Measurements from ENCODE around the gene RPL14.
"Not testable (repeated sequence)": the region's sequence is repeated elsewhere in the genome, so short reads cannot be mapped to it uniquely, and the experiment has no call there.

The RPL14 gene

GRCh38 chr3:40456940-40457823 lies at the start of gene RPL14:
Gene RPL14 (plus strand): TSS chr3:40457339. CDS start chr3:40457472, 133 bp downstream.
- DNase-seq, result peak; percentile 97

DNA sequence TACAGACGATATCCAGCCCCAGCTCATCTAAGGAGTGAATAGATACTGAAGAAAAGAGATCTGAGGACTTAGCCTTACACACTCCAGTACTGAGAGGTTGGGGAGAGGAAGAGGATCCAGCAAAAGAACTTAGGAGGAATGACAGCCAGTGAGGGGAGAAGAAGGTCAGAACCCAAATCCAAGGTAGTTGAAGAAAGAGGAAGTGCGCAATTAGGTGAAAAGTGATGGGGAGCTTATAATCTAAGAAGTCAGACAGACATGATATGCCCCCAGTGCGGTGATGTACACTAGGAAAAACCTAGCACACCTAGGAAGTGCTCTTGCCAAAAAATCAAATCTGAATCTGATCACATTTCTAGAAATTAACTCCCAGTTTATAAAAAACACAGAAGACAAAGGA lies 49.5 kb upstream of the RPL14 start:
- DNase-seq, result no peak

DNA sequence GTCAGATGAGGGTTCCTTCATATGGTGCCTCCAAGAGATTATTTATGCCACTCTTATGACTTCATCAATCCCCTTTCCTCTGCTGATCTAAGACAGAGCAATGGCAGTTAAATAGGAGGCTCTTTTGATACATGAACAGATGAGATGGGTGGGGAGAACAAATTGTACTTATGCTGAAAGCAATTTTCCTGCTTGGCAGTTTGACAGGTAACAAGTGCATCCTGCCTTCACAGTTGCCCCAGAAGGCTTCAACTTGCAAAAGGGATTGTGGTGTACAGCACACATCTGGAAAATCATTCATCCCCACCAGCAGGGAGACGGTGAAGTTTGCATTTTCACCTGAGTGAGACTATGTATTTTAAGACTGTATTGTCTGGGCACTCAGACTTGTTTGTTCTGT lies 42.9 kb upstream of the RPL14 start:
- DNase-seq, result no peak

- DNase-seq, result no peak
Observed at GRCh38 chr3:40417845-40418543, 39.1 kb upstream of the RPL14 start.

GRCh38 chr3:40422861-40423260 lies 34.3 kb upstream of the RPL14 start:
- no peak for DNase-seq

- DNase-seq, result no peak
Observed at GRCh38 chr3:40427045-40427669, 30.0 kb upstream of the RPL14 start.

DNA sequence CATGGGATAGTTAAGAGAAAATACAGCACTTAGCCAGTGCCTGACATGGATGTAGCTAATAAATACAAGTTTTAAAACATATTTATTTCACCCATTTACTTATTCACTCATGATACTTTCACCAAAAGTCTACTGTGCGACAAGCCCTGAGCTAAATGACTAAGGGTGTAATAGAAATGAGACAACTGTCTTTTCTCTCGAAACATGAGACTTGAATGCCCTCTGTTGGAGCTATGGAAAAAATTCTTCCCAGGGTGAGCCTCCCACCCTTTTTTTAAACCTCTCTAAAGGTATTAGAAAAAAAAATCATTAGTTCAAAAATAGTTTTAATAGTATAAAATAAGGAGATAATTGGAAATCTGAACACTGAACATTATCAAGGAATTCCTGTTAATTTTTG lies 24.3 kb upstream of the RPL14 start:
- no peak for DNase-seq

GRCh38 chr3:40437889-40438288 lies 19.2 kb upstream of the RPL14 start:
- DNase-seq, result no peak

DNA sequence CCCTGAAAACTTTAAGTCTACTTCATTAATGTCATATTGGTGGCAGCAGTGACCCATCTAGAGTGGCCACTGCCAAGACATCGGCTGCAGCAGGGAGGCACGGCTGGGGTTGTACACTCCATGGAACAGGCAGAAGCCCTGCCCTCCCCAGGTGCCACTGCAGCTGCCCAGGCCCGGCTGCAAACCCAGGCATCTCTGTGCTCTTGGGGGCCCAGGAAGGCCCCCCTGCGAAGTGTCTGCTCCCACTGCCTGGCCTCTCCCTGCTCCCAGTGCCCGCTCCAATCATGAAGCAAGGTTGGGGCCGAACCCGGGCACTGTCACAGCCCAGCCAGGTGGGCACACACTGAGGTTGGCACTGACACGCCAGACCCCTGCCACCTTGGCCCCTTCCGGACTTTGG lies 12.1 kb upstream of the RPL14 start:
- DNase-seq, result no peak

- DNase-seq, result no peak
Observed at GRCh38 chr3:40445880-40446279, 11.3 kb upstream of the RPL14 start.

DNA sequence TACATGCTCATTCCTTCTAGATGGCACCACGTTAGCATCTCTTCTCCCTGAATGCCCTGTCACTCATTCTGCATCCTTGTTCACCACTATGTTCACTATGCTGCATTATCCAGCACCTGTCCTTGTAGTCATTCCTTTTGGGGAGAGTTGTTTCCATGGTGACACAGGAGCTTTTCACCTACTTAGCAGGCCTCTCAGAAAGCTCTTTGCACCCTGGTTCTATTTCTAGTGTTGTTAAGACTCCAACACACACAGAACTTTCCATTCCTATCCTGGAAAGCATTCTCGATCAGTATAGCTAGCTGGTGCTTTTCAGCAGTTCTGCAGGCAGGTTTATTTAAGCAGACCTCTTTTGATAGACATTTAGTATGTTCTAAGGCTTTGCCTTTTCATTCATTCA lies 6.7 kb upstream of the RPL14 start:
- DNase-seq, result no peak

GRCh38 chr3:40451551-40451950 lies 5.6 kb upstream of the RPL14 start:
- DNase-seq, result no peak

DNA sequence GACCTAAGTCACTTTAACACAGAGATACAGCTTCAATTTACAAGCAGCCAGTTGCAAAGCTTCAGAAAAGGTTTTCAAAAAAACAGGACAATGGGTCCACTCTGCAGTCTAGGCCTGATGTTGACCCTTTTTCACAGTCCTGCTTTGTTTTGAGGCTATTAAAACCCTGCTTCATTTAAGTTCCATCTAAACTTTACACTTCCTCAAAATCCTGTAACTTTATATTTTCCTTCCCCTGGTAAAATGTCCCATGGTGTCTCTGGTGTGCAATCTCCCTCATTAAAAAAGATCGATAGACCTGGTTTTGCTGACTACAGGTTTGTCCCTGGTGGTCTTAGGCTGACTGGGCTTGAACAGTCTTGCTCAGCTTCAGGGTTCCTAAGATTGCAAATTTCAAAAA lies 5.1 kb upstream of the RPL14 start:
- no peak for DNase-seq

GRCh38 chr3:40452562-40452875 lies 4.6 kb upstream of the RPL14 start:
- DNase-seq, result no peak

- peak; percentile 98 for DNase-seq
Observed at GRCh38 chr3:40452876-40453730, 4.0 kb upstream of the RPL14 start.

DNA sequence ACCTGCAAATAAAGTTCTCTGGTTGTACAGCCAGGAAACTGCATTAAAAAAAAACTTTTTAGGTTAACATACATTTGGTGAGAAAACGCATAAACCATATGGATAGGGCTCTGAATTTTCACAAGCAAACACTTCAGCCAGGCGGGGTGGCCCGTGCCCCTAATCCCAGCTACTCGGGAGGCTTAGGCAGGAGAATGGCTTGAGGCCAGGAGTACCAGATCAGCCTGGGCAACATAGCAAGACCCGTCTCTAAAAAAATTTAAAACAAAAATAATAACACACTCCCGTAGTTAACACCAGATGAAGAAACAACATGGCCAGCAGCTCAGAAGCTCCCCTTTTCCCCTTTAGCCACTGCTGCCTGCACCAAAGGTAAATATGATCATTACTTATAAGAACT lies 3.2 kb upstream of the RPL14 start:
- DNase-seq, result no peak

- DNase-seq, result no peak
Observed at GRCh38 chr3:40455328-40455727, 1.8 kb upstream of the RPL14 start.

- DNase-seq, result no peak
Observed at GRCh38 chr3:40456279-40456939, 730 bp upstream of the RPL14 start.

- no peak for DNase-seq
Observed at GRCh38 chr3:40458473-40458872, 1.3 kb downstream of the RPL14 start.

DNA sequence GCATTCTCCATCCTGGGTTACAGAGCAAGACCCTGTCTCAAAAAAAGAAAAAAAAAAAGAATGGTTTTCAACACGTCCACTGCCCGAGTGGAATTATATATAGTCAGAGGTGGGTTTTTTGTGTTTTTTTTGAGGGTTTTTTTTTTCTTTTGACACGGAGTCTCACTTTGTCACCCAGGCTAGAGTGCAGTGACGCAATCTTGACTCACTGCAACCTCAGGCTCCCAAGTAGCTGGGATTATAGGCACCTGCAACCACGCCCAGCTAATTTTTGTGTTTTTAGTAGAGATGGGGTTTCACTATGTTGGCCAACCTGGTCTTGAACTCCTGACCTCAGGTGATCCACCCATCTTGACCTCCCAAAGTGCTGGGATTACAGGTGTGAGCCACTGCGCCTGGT lies 3.3 kb downstream of the RPL14 start:
- DNase-seq, result not testable (repeated sequence)

- DNase-seq, result no peak
Observed at GRCh38 chr3:40461161-40461560, 4.0 kb downstream of the RPL14 start.

- DNase-seq, result not testable (repeated sequence)
Observed at GRCh38 chr3:40462838-40463237, 5.7 kb downstream of the RPL14 start.

Data from left hindlimb (tissue), 1 donor.